GM23338 (cell line): Measurements from ENCODE around the gene EDA. TPM values are rescaled to one million over a fixed set of nuclear protein-coding genes. Genes with fewer than 3 reads are reported as not detected.

Experiments
- ATAC-seq: fragments of 200-7000 bp; cut with Tn5 transposase; 3 replicates; pipeline ENCODE4 v1.9.1; 2020
- DNase-seq: peaks from one replicate; pipeline ENCODE4 v3.0.0-alpha.2; 2015; ENCODE audit warnings: low spot score
- H2AFZ ChIP-seq: fragments of 200-600 bp; sonication (generic); 2 replicates; pipeline ENCODE4 v1.8.0; 2016; ENCODE audit warnings: antibody characterized with exemption, mild to moderate bottlenecking, moderate library complexity
- H3F3A ChIP-seq: fragments of 200-600 bp; sonication (generic); replicated peaks from 2 replicates; pipeline ENCODE4 v1.8.0; 2017; ENCODE audit warnings: antibody characterized with exemption, mixed run types, low read depth
- H3K27ac ChIP-seq: fragments of 200-600 bp; sonication (generic); 2 replicates; pipeline ENCODE4 v1.6.1; 2016; ENCODE audit warnings: low read depth
- H3K27me3 ChIP-seq: fragments of 200-600 bp; sonication (generic); 2 replicates; pipeline ENCODE4 v1.8.0; 2016; ENCODE audit warnings: mild to moderate bottlenecking, mixed run types, moderate library complexity; ENCODE audit not compliant: insufficient read depth
- H3K36me3 ChIP-seq: fragments of 200-600 bp; sonication (generic); 2 replicates; pipeline ENCODE4 v1.8.0; 2016; ENCODE audit warnings: mild to moderate bottlenecking; ENCODE audit not compliant: insufficient read depth
- H3K4me1 ChIP-seq: fragments of 200-600 bp; sonication (generic); 2 replicates; pipeline ENCODE4 v1.8.0; 2016; ENCODE audit warnings: mild to moderate bottlenecking, moderate library complexity; ENCODE audit not compliant: insufficient read depth
- H3K4me2 ChIP-seq: fragments of 200-600 bp; sonication (generic); 2 replicates; pipeline ENCODE4 v1.7.1; 2017; ENCODE audit warnings: mixed run types
- H3K4me3 ChIP-seq: fragments of 200-600 bp; sonication (generic); 2 replicates; pipeline ENCODE4 v1.6.1; 2016; ENCODE audit warnings: mixed run types
- H3K79me2 ChIP-seq: fragments of 200-600 bp; sonication (generic); replicated peaks from 2 replicates; pipeline ENCODE4 v1.8.0; 2017; ENCODE audit warnings: mild to moderate bottlenecking; ENCODE audit not compliant: insufficient read depth
- H3K9me2 ChIP-seq: fragments of 200-600 bp; sonication (generic); 2 replicates; pipeline ENCODE4 v1.8.0; 2017; ENCODE audit not compliant: insufficient read depth
- H4K20me1 ChIP-seq: fragments of 200-600 bp; sonication (generic); replicated peaks from 2 replicates; pipeline ENCODE4 v1.8.0; 2017; ENCODE audit warnings: mild to moderate bottlenecking; ENCODE audit not compliant: insufficient read depth
- H3K27ac Mint-ChIP-seq: 2 replicates; pipeline ENCODE4 v1.8.0; 2020; ENCODE audit warnings: inconsistent platforms, mild to moderate bottlenecking, moderate library complexity, mixed read lengths
- H3K27me3 Mint-ChIP-seq: 3 replicates; pipeline ENCODE4 v1.8.0; 2022; ENCODE audit warnings: low read depth, mild to moderate bottlenecking, moderate library complexity, mixed read lengths, inconsistent platforms; ENCODE audit not compliant: insufficient read depth, poor library complexity
- H3K36me3 Mint-ChIP-seq: 3 replicates; pipeline ENCODE4 v1.8.0; 2021; ENCODE audit warnings: low read depth, mild to moderate bottlenecking, inconsistent platforms, moderate library complexity, mixed read lengths
- H3K4me1 Mint-ChIP-seq: 3 replicates; pipeline ENCODE4 v1.8.0; 2020; ENCODE audit warnings: mild to moderate bottlenecking, inconsistent platforms, mixed read lengths
- H3K4me3 Mint-ChIP-seq: 3 replicates; pipeline ENCODE4 v1.8.0; 2021; ENCODE audit warnings: moderate library complexity, mild to moderate bottlenecking, inconsistent platforms, mixed read lengths
- H3K9me3 Mint-ChIP-seq: 3 replicates; pipeline ENCODE4 v1.8.0; 2020; ENCODE audit warnings: moderate library complexity, mild to moderate bottlenecking, inconsistent platforms, mixed read lengths
- CREB1 ChIP-seq: fragments of 250-450 bp; sonication (Bioruptor Pico); IDR thresholded peaks from 2 replicates; pipeline ENCODE4 v1.5.0; 2020; ENCODE audit warnings: low read depth, mild to moderate bottlenecking, moderate library complexity
- EZH2 ChIP-seq: fragments of 200-600 bp; sonication (generic); IDR thresholded peaks from one replicate; pipeline ENCODE4 v1.8.0; 2017; ENCODE audit warnings: antibody characterized with exemption, mild to moderate bottlenecking, low read depth; ENCODE audit not compliant: unreplicated experiment
- EZH2phosphoT487 ChIP-seq: fragments of 200-600 bp; sonication (generic); IDR thresholded peaks from one replicate; pipeline ENCODE4 v1.8.1; 2018; ENCODE audit warnings: antibody characterized with exemption; ENCODE audit not compliant: unreplicated experiment
- JUNB ChIP-seq: IDR thresholded peaks from one replicate; pipeline ENCODE4 v1.6.1; 2016; ENCODE audit warnings: antibody characterized with exemption; ENCODE audit not compliant: unreplicated experiment
- NANOG ChIP-seq: IDR thresholded peaks from 2 replicates; pipeline ENCODE4 v1.6.1; 2016; ENCODE audit warnings: antibody characterized with exemption, borderline replicate concordance
- POLR2AphosphoS5 ChIP-seq: IDR thresholded peaks from 2 replicates; pipeline ENCODE4 v1.6.1; 2016; ENCODE audit warnings: antibody characterized with exemption, low read depth
- STAT1 ChIP-seq: IDR thresholded peaks from one replicate; pipeline ENCODE4 v1.6.1; 2016; ENCODE audit warnings: antibody characterized with exemption; ENCODE audit not compliant: unreplicated experiment
- ZNF114 ChIP-seq: fragments of 250-450 bp; sonication (Bioruptor Pico); IDR thresholded peaks from 2 replicates; pipeline ENCODE4 v1.5.0; 2020; ENCODE audit warnings: mild to moderate bottlenecking, moderate library complexity
- ZNF331 ChIP-seq: fragments of 250-450 bp; sonication (Bioruptor Pico); IDR thresholded peaks from 2 replicates; pipeline ENCODE4 v1.5.0; 2020; ENCODE audit warnings: low read depth, mild to moderate bottlenecking, moderate library complexity
- polyA plus RNA-seq: library from polyadenylated mRNA; unstranded; fragments of >200 nt; fragmentation: Nextera tagmentation; extraction: Ambion mirVana; gene quantifications from 2 replicates; pipeline ENCODE4 v1.2.1, GENCODE V29; 2016
- total RNA-seq: library from RNA; depleted of rRNA; stranded (reverse); fragments of >200 nt; shearing (Covaris generic); gene quantifications from 2 replicates; pipeline ENCODE4 v1.2.3, GENCODE V29; 2014
- TF ChIP-seq, protein P1 (sequence below): IDR thresholded peaks from one replicate; pipeline ENCODE4 v1.6.1; 2018; ENCODE audit warnings: antibody characterized with exemption; ENCODE audit not compliant: unreplicated experiment
- TF ChIP-seq, protein P2 (sequence below): fragments of 250-450 bp; sonication (Bioruptor Pico); IDR thresholded peaks from 2 replicates; pipeline ENCODE4 v1.5.0; 2020; ENCODE audit warnings: mild to moderate bottlenecking, moderate library complexity
- TF ChIP-seq, protein P3 (sequence below), 2 experiments: fragments of 200-600 bp in 1 of 2; sonication (generic) in 1 of 2; conservative IDR thresholded peaks; 2 replicates each; pipeline versions ENCODE4 v1.5.1 to v1.6.1; 2016 to 2017; ENCODE audit warnings: antibody characterized with exemption in 2 of 2, low read depth in 2 of 2, mild to moderate bottlenecking in 2 of 2, moderate library complexity in 1 of 2
- TF ChIP-seq, protein P4 (sequence below): IDR thresholded peaks from 2 replicates; pipeline ENCODE4 v1.6.1; 2016; ENCODE audit warnings: antibody characterized with exemption

EDA gene
- total and polyA plus RNA-seq, 2 experiments from 2014 or later: 6.6 to 19.6 TPM

DNA sequence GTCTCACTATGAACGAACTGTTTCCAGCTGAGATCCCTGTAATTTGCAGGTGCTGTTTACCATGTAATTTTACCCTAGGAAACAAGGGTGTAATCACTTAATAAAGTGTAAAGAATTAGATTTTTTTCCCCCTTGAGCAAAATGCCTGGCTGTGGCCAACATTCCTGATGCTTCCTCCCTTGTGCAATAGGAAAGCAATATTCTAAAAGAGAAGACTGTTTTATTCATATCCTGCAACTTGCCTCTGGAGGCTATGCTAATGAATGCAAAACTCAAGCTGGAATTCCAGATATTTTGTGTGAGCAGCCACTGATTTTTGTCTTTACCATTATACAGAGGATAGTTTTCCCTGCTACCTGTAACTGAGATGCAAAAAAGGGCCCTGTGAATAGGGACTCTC, 335.8 kb downstream of the EDA start:
- H3K4me2 ChIP-seq: no peak overlapping the region
- no peaks in the 10 kb centered on the region for H3K79me2 ChIP-seq
- H3K36me3 ChIP-seq: no peaks in the 10 kb centered on the region
- no peak overlapping the region for H3K27ac ChIP-seq
- Mint-ChIP-seq H3K36me3 (peaks cover 7% of the 10 kb centered on the region), H3K9me3 (peaks cover 6% of the 10 kb centered on the region; the same call in 2 of the 3 replicates), H3K4me3 (no peak overlapping the region), H3K27ac (no peak overlapping the region), H3K27me3 (no peaks in the 10 kb centered on the region), H3K4me1 (no peaks in the 10 kb centered on the region)
- no peaks in the 10 kb centered on the region for H3F3A ChIP-seq
- no peak for TF ChIP-seq POLR2AphosphoS5
- no peak for TF ChIP-seq JUNB
- TF ChIP-seq NANOG: no peak
- TF ChIP-seq EZH2: no peak
- TF ChIP-seq ZNF114 (CRISPR knock-in tag): no peak
- TF ChIP-seq, protein P1, sequence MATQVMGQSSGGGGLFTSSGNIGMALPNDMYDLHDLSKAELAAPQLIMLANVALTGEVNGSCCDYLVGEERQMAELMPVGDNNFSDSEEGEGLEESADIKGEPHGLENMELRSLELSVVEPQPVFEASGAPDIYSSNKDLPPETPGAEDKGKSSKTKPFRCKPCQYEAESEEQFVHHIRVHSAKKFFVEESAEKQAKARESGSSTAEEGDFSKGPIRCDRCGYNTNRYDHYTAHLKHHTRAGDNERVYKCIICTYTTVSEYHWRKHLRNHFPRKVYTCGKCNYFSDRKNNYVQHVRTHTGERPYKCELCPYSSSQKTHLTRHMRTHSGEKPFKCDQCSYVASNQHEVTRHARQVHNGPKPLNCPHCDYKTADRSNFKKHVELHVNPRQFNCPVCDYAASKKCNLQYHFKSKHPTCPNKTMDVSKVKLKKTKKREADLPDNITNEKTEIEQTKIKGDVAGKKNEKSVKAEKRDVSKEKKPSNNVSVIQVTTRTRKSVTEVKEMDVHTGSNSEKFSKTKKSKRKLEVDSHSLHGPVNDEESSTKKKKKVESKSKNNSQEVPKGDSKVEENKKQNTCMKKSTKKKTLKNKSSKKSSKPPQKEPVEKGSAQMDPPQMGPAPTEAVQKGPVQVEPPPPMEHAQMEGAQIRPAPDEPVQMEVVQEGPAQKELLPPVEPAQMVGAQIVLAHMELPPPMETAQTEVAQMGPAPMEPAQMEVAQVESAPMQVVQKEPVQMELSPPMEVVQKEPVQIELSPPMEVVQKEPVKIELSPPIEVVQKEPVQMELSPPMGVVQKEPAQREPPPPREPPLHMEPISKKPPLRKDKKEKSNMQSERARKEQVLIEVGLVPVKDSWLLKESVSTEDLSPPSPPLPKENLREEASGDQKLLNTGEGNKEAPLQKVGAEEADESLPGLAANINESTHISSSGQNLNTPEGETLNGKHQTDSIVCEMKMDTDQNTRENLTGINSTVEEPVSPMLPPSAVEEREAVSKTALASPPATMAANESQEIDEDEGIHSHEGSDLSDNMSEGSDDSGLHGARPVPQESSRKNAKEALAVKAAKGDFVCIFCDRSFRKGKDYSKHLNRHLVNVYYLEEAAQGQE: no peak
- TF ChIP-seq CREB1 (CRISPR knock-in tag): no peak
- TF ChIP-seq EZH2phosphoT487: no peak
- TF ChIP-seq, protein P2, sequence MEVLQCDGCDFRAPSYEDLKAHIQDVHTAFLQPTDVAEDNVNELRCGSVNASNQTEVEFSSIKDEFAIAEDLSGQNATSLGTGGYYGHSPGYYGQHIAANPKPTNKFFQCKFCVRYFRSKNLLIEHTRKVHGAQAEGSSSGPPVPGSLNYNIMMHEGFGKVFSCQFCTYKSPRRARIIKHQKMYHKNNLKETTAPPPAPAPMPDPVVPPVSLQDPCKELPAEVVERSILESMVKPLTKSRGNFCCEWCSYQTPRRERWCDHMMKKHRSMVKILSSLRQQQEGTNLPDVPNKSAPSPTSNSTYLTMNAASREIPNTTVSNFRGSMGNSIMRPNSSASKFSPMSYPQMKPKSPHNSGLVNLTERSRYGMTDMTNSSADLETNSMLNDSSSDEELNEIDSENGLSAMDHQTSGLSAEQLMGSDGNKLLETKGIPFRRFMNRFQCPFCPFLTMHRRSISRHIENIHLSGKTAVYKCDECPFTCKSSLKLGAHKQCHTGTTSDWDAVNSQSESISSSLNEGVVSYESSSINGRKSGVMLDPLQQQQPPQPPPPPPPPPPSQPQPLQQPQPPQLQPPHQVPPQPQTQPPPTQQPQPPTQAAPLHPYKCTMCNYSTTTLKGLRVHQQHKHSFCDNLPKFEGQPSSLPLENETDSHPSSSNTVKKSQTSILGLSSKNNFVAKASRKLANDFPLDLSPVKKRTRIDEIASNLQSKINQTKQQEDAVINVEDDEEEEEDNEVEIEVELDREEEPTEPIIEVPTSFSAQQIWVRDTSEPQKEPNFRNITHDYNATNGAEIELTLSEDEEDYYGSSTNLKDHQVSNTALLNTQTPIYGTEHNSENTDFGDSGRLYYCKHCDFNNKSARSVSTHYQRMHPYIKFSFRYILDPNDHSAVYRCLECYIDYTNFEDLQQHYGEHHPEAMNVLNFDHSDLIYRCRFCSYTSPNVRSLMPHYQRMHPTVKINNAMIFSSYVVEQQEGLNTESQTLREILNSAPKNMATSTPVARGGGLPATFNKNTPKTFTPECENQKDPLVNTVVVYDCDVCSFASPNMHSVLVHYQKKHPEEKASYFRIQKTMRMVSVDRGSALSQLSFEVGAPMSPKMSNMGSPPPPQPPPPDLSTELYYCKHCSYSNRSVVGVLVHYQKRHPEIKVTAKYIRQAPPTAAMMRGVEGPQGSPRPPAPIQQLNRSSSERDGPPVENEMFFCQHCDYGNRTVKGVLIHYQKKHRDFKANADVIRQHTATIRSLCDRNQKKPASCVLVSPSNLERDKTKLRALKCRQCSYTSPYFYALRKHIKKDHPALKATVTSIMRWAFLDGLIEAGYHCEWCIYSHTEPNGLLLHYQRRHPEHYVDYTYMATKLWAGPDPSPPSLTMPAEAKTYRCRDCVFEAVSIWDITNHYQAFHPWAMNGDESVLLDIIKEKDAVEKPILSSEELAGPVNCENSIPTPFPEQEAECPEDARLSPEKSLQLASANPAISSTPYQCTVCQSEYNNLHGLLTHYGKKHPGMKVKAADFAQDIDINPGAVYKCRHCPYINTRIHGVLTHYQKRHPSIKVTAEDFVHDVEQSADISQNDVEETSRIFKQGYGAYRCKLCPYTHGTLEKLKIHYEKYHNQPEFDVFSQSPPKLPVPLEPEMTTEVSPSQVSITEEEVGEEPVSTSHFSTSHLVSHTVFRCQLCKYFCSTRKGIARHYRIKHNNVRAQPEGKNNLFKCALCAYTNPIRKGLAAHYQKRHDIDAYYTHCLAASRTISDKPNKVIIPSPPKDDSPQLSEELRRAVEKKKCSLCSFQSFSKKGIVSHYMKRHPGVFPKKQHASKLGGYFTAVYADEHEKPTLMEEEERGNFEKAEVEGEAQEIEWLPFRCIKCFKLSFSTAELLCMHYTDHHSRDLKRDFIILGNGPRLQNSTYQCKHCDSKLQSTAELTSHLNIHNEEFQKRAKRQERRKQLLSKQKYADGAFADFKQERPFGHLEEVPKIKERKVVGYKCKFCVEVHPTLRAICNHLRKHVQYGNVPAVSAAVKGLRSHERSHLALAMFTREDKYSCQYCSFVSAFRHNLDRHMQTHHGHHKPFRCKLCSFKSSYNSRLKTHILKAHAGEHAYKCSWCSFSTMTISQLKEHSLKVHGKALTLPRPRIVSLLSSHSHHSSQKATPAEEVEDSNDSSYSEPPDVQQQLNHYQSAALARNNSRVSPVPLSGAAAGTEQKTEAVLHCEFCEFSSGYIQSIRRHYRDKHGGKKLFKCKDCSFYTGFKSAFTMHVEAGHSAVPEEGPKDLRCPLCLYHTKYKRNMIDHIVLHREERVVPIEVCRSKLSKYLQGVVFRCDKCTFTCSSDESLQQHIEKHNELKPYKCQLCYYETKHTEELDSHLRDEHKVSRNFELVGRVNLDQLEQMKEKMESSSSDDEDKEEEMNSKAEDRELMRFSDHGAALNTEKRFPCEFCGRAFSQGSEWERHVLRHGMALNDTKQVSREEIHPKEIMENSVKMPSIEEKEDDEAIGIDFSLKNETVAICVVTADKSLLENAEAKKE (CRISPR knock-in tag): no peak
- TF ChIP-seq ZNF331 (CRISPR knock-in tag): no peak
- TF ChIP-seq, protein P3, sequence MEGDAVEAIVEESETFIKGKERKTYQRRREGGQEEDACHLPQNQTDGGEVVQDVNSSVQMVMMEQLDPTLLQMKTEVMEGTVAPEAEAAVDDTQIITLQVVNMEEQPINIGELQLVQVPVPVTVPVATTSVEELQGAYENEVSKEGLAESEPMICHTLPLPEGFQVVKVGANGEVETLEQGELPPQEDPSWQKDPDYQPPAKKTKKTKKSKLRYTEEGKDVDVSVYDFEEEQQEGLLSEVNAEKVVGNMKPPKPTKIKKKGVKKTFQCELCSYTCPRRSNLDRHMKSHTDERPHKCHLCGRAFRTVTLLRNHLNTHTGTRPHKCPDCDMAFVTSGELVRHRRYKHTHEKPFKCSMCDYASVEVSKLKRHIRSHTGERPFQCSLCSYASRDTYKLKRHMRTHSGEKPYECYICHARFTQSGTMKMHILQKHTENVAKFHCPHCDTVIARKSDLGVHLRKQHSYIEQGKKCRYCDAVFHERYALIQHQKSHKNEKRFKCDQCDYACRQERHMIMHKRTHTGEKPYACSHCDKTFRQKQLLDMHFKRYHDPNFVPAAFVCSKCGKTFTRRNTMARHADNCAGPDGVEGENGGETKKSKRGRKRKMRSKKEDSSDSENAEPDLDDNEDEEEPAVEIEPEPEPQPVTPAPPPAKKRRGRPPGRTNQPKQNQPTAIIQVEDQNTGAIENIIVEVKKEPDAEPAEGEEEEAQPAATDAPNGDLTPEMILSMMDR (conservative IDR thresholded peaks at IDR 0.05; ENCODE audit: low read depth in 2 of 2): no peak
- no peak for TF ChIP-seq STAT1
- TF ChIP-seq, protein P4, sequence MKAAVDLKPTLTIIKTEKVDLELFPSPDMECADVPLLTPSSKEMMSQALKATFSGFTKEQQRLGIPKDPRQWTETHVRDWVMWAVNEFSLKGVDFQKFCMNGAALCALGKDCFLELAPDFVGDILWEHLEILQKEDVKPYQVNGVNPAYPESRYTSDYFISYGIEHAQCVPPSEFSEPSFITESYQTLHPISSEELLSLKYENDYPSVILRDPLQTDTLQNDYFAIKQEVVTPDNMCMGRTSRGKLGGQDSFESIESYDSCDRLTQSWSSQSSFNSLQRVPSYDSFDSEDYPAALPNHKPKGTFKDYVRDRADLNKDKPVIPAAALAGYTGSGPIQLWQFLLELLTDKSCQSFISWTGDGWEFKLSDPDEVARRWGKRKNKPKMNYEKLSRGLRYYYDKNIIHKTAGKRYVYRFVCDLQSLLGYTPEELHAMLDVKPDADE: no peak
- H3K4me1 ChIP-seq: no peaks in the 10 kb centered on the region
- H2AFZ ChIP-seq: no peak overlapping the region
- ATAC-seq (no peak), DNase-seq (peak; percentile 16)
- H4K20me1 ChIP-seq: no peaks in the 10 kb centered on the region
- H3K27me3 ChIP-seq: no peaks in the 10 kb centered on the region
- no peak overlapping the region for H3K4me3 ChIP-seq
- no peaks in the 10 kb centered on the region for H3K9me2 ChIP-seq
